ENCODE measurements around the gene NAA15.

- TF ChIP-seq CTCF (IDR thresholded peaks at IDR 0.05) (no peak), REST (IDR thresholded peaks at IDR 0.05; ENCODE audit: insufficient read depth in 1 of 2, low read depth in 2 of 2, low read length in 1 of 2) (no peak)
These were observed 1.8 kb upstream of the NAA15 start for GRCh38 chr4:139299536-139299935.

All from Panc1 (cell line).